H9 (cell line): Measurements from ENCODE around the gene PATE3. TPM values are rescaled to one million over a fixed set of nuclear protein-coding genes. Genes with fewer than 3 reads are reported as not detected.

Experiments
- DNase-seq: peaks from one replicate; pipeline ENCODE4 v3.0.0-alpha.2; 2017
- H2AFZ ChIP-seq: one replicate; pipeline ENCODE4 v1.6.1; 2013; ENCODE audit warnings: mild to moderate bottlenecking, low read length, control low read depth, moderate library complexity
- H2AK5ac ChIP-seq: 2 replicates; pipeline ENCODE4 v1.6.1; 2013; ENCODE audit warnings: low read length, control low read depth, mixed read lengths; ENCODE audit not compliant: insufficient read length
- H2BK120ac ChIP-seq: one replicate; pipeline ENCODE4 v1.6.1; 2013; ENCODE audit warnings: low read depth, mild to moderate bottlenecking, low read length, control low read depth, inconsistent platforms; ENCODE audit not compliant: poor library complexity, severe bottlenecking
- H2BK12ac ChIP-seq: 2 replicates; pipeline ENCODE4 v1.6.1; 2013; ENCODE audit warnings: low read length, control low read depth, mixed read lengths, low read depth; ENCODE audit not compliant: insufficient read length
- H2BK15ac ChIP-seq: 2 replicates; pipeline ENCODE4 v1.6.1; 2013; ENCODE audit warnings: low read depth, low read length, control low read depth
- H2BK20ac ChIP-seq: one replicate; pipeline ENCODE4 v1.6.1; 2013; ENCODE audit warnings: low read depth, mild to moderate bottlenecking, low read length, control low read depth, inconsistent platforms; ENCODE audit not compliant: poor library complexity, severe bottlenecking
- H2BK5ac ChIP-seq: 2 replicates; pipeline ENCODE4 v1.6.1; 2013; ENCODE audit warnings: low read length, control low read depth, mixed read lengths; ENCODE audit not compliant: insufficient read length
- H3K14ac ChIP-seq: 2 replicates; pipeline ENCODE4 v1.6.1; 2013; ENCODE audit warnings: low read length, control low read depth; ENCODE audit not compliant: insufficient read depth
- H3K18ac ChIP-seq: 2 replicates; pipeline ENCODE4 v1.6.1; 2013; ENCODE audit warnings: low read depth, mild to moderate bottlenecking, mixed read lengths, low read length, control low read depth; ENCODE audit not compliant: insufficient read length
- H3K23ac ChIP-seq: 2 replicates; pipeline ENCODE4 v1.6.1; 2013; ENCODE audit warnings: low read length, control low read depth, mixed read lengths, low read depth; ENCODE audit not compliant: insufficient read length
- H3K23me2 ChIP-seq: 2 replicates; pipeline ENCODE4 v1.6.1; 2013; ENCODE audit warnings: low read depth, mild to moderate bottlenecking, mixed read lengths, low read length, control low read depth; ENCODE audit not compliant: insufficient read length, poor library complexity, severe bottlenecking
- H3K27ac ChIP-seq: 2 replicates; pipeline ENCODE4 v1.5.1; 2013; ENCODE audit warnings: low read length, control low read depth, mixed read lengths, low read depth; ENCODE audit not compliant: insufficient read length
- H3K27me3 ChIP-seq: 2 replicates; pipeline ENCODE4 v1.6.1; 2013; ENCODE audit warnings: low read length, control low read depth, inconsistent platforms; ENCODE audit not compliant: insufficient read depth
- H3K4ac ChIP-seq: 2 replicates; pipeline ENCODE4 v1.6.1; 2013; ENCODE audit warnings: low read depth, mild to moderate bottlenecking, control low read depth, inconsistent platforms, low read length, moderate library complexity
- H3K4me1 ChIP-seq: 2 replicates; pipeline ENCODE4 v1.6.1; 2013; ENCODE audit warnings: low read length, control low read depth, inconsistent platforms; ENCODE audit not compliant: insufficient read depth
- H3K4me2 ChIP-seq: 2 replicates; pipeline ENCODE4 v1.6.1; 2013; ENCODE audit warnings: low read length, control low read depth, mixed read lengths; ENCODE audit not compliant: insufficient read length, insufficient read depth
- H3K56ac ChIP-seq: 2 replicates; pipeline ENCODE4 v1.6.1; 2013; ENCODE audit warnings: low read depth, mild to moderate bottlenecking, mixed read lengths, low read length, control low read depth; ENCODE audit not compliant: insufficient read length
- H3K79me1 ChIP-seq: 2 replicates; pipeline ENCODE4 v1.6.1; 2013; ENCODE audit warnings: low read depth, mild to moderate bottlenecking, moderate library complexity, low read length, control low read depth, inconsistent platforms; ENCODE audit not compliant: insufficient read depth, poor library complexity, severe bottlenecking
- H3K79me2 ChIP-seq: 2 replicates; pipeline ENCODE4 v1.6.1; 2013; ENCODE audit warnings: low read length, control low read depth, inconsistent platforms; ENCODE audit not compliant: insufficient read depth
- H3K9ac ChIP-seq: 2 replicates; pipeline ENCODE4 v1.6.1; 2013; ENCODE audit warnings: low read length, control low read depth, mixed read lengths; ENCODE audit not compliant: insufficient read length; ENCODE audit errors: extremely low read depth
- H3K9me3 ChIP-seq: one replicate; pipeline ENCODE4 v1.6.1; 2013; ENCODE audit warnings: low read depth, low read length, inconsistent platforms; ENCODE audit not compliant: control insufficient read depth
- H3T11ph ChIP-seq: one replicate; pipeline ENCODE4 v1.6.1; 2013; ENCODE audit warnings: mild to moderate bottlenecking, low read length, control low read depth, inconsistent platforms
- H4K20me1 ChIP-seq: one replicate; pipeline ENCODE4 v1.6.1; 2013; ENCODE audit not compliant: control insufficient read depth, insufficient read length, insufficient read depth
- H4K5ac ChIP-seq: 2 replicates; pipeline ENCODE4 v1.6.1; 2013; ENCODE audit warnings: low read depth, mild to moderate bottlenecking, mixed read lengths, low read length, control low read depth; ENCODE audit not compliant: insufficient read length
- H4K8ac ChIP-seq: replicated peaks from 2 replicates; pipeline ENCODE4 v1.6.1; 2013; ENCODE audit warnings: low read length, control low read depth, mixed read lengths, low read depth; ENCODE audit not compliant: insufficient read length
- H4K91ac ChIP-seq: 2 replicates; pipeline ENCODE4 v1.6.1; 2013; ENCODE audit warnings: low read depth, mild to moderate bottlenecking, moderate library complexity, mixed read lengths, low read length, control low read depth; ENCODE audit not compliant: insufficient read length
- H3K27ac Mint-ChIP-seq, 3 experiments: 2 replicates in 2 of 3; 3 replicates in 1 of 3; pipeline ENCODE4 v1.8.0; 2020 to 2021; ENCODE audit warnings: mixed read lengths in 3 of 3, mild to moderate bottlenecking in 1 of 3, moderate library complexity in 1 of 3
- H3K27me3 Mint-ChIP-seq: 2 replicates; pipeline ENCODE4 v1.8.0; 2021; ENCODE audit warnings: low read depth, mild to moderate bottlenecking, moderate library complexity, mixed read lengths
- H3K36me3 Mint-ChIP-seq, 3 experiments: 2 replicates in 2 of 3; 3 replicates in 1 of 3; pipeline ENCODE4 v1.8.0; 2020 to 2021; ENCODE audit warnings: low read depth in 3 of 3, mixed read lengths in 3 of 3; ENCODE audit not compliant: insufficient read depth in 1 of 3
- H3K4me1 Mint-ChIP-seq, 2 experiments: 2 replicates each; pipeline ENCODE4 v1.8.0; 2020; ENCODE audit warnings: mixed read lengths in 2 of 2
- H3K4me3 Mint-ChIP-seq, 2 experiments: 2 replicates in 1 of 2; 3 replicates in 1 of 2; pipeline ENCODE4 v1.8.0; 2020 to 2021; ENCODE audit warnings: mild to moderate bottlenecking in 2 of 2, mixed read lengths in 2 of 2, moderate library complexity in 1 of 2
- H3K9me3 Mint-ChIP-seq, 2 experiments: 2 replicates in 1 of 2; 3 replicates in 1 of 2; pipeline ENCODE4 v1.8.0; 2020; ENCODE audit warnings: mild to moderate bottlenecking in 2 of 2, mixed read lengths in 2 of 2, moderate library complexity in 1 of 2
- WGBS: extraction: QIAGEN DNeasy Blood & Tissue Kit; methylation state at CpG from one replicate; pipeline ENCODE4 v1.1.7; 2013; ENCODE audit warnings: missing lambda C conversion rate, low lambda C conversion rate, mixed read lengths; ENCODE audit not compliant: insufficient read length; ENCODE audit errors: extremely low coverage; 5-methylcytosine and 5-hydroxymethylcytosine counted together
- total RNA-seq: library from RNA; stranded (reverse); gene quantifications from 2 replicates; pipeline ENCODE4 v1.2.1, GENCODE V29; 2021
- TF ChIP-seq, protein P1 (sequence below): fragments of 200-600 bp; sonication (generic); conservative IDR thresholded peaks from 3 replicates; pipeline ENCODE4 v1.8.0; 2021; ENCODE audit warnings: antibody characterized with exemption, mild to moderate bottlenecking

Gene PATE3
- total RNA-seq, 1 experiment from 2014 or later: not detected

DNA sequence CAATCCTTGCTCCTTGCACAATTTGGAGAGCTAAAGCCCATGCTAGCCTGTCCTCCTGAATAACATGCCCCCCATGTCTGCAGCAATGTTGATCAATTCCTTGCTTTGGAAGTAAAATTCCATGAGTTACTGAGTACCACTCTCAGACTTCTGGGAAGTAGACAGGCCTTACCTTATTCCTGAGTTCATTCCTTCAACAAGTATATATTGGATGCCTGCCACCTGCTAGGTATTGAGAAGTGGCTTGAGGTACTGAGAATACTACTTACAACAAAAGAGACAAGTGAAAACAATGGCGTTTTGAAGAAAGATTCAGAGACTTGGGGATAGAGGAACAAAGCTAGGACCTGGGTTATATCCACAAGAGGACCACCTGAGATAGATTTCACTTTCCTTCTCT lies 21.7 kb upstream of the PATE3 start:
- no peaks in the 10 kb centered on the region for H3K79me2 ChIP-seq
- H3K9ac ChIP-seq: no peak overlapping the region
- no peak overlapping the region for H4K5ac ChIP-seq
- no peak overlapping the region for H2BK12ac ChIP-seq
- no peak overlapping the region for H2BK20ac ChIP-seq
- no peak overlapping the region for H3K27ac Mint-ChIP-seq
- no peak overlapping the region for H3K4ac ChIP-seq
- no peak overlapping the region for H3K4me3 Mint-ChIP-seq
- no peaks in the 10 kb centered on the region; a peak in 1 of 7 replicates for H3K36me3 Mint-ChIP-seq
- H3K4me1 Mint-ChIP-seq: peaks cover 6 to 7% of the 10 kb centered on the region in 2 experiments
- H3K4me2 ChIP-seq: no peak overlapping the region
- H2BK5ac ChIP-seq: no peak overlapping the region
- H3K27me3 Mint-ChIP-seq: peaks cover 9% of the 10 kb centered on the region
- H3K23me2 ChIP-seq: no peaks in the 10 kb centered on the region
- H3K18ac ChIP-seq: no peak overlapping the region
- H3K14ac ChIP-seq: no peak overlapping the region
- H3K27ac ChIP-seq: no peak overlapping the region
- WGBS: no CpG with 5 or more reads among the region's 1 CpG
- H4K20me1 ChIP-seq: no peaks in the 10 kb centered on the region
- no peaks in the 10 kb centered on the region for H3K79me1 ChIP-seq
- no peak overlapping the region for H2AFZ ChIP-seq
- H3K9me3 ChIP-seq: no peaks in the 10 kb centered on the region
- H4K91ac ChIP-seq: no peak overlapping the region
- H3K23ac ChIP-seq: no peak overlapping the region
- TF ChIP-seq, protein P1, sequence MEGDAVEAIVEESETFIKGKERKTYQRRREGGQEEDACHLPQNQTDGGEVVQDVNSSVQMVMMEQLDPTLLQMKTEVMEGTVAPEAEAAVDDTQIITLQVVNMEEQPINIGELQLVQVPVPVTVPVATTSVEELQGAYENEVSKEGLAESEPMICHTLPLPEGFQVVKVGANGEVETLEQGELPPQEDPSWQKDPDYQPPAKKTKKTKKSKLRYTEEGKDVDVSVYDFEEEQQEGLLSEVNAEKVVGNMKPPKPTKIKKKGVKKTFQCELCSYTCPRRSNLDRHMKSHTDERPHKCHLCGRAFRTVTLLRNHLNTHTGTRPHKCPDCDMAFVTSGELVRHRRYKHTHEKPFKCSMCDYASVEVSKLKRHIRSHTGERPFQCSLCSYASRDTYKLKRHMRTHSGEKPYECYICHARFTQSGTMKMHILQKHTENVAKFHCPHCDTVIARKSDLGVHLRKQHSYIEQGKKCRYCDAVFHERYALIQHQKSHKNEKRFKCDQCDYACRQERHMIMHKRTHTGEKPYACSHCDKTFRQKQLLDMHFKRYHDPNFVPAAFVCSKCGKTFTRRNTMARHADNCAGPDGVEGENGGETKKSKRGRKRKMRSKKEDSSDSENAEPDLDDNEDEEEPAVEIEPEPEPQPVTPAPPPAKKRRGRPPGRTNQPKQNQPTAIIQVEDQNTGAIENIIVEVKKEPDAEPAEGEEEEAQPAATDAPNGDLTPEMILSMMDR: no peak
- H3K4me1 ChIP-seq: no peaks in the 10 kb centered on the region
- no peak for DNase-seq
- H3K9me3 Mint-ChIP-seq: no peaks in the 10 kb centered on the region
- no peak overlapping the region for H2BK120ac ChIP-seq
- no peak overlapping the region for H3K56ac ChIP-seq
- H3K27me3 ChIP-seq: no peaks in the 10 kb centered on the region
- H2BK15ac ChIP-seq: no peak overlapping the region
- no peak overlapping the region for H2AK5ac ChIP-seq
- no peak overlapping the region for H4K8ac ChIP-seq
- no peak overlapping the region for H3T11ph ChIP-seq
